Heart right ventricle (tissue), 16 donors: ENCODE data around the gene DEDD2. TPM values are rescaled to one million over a fixed set of nuclear protein-coding genes. Genes with fewer than 3 reads are reported as not detected.

Source experiments
- ATAC-seq, 8 donors: fragments of 200-7000 bp; cut with Tn5 transposase; one replicate each; pipeline ENCODE4 v1.9.1; 2020; ENCODE audit warnings: mild to moderate bottlenecking in 8 of 8, moderate library complexity in 8 of 8, moderate number of reproducible peaks in 1 of 8
- DNase-seq, 2 donors: peaks; one replicate each; pipeline ENCODE4 v3.0.0-alpha.2; 2020
- H3K27ac ChIP-seq, 10 donors: fragments of 200-600 bp; sonication (generic) in 2 of 10; one replicate each; pipeline versions ENCODE4 v1.5.0 to v1.8.0; 2020 to 2022; ENCODE audit warnings: mild to moderate bottlenecking in 3 of 10
- H3K27me3 ChIP-seq, 7 donors: fragments of 200-600 bp; one replicate each; pipeline ENCODE4 v1.8.0; 2021 to 2022; ENCODE audit warnings: mild to moderate bottlenecking in 2 of 7
- H3K36me3 ChIP-seq, 9 donors: fragments of 200-600 bp; sonication (generic) in 1 of 9; one replicate each; pipeline versions ENCODE4 v1.5.0 to v1.8.0; 2020 to 2022; ENCODE audit warnings: mild to moderate bottlenecking in 2 of 9
- H3K4me1 ChIP-seq, 9 donors: fragments of 200-600 bp; sonication (generic) in 1 of 9; one replicate each; pipeline versions ENCODE4 v1.5.0 to v1.8.0; 2020 to 2022; ENCODE audit warnings: mild to moderate bottlenecking in 4 of 9
- H3K4me3 ChIP-seq, 10 donors: fragments of 200-600 bp; sonication (generic) in 2 of 10; one replicate each; pipeline versions ENCODE4 v1.5.0 to v1.8.0; 2020 to 2022; ENCODE audit warnings: mild to moderate bottlenecking in 7 of 10, moderate library complexity in 2 of 10
- H3K9me3 ChIP-seq, 11 donors: fragments of 200-600 bp in 10 of 11; sonication (generic) in 2 of 11; one replicate each; pipeline versions ENCODE4 v1.5.0 to v1.8.0; 2013 to 2022; ENCODE audit warnings: mild to moderate bottlenecking in 2 of 11, control low read depth in 1 of 11, moderate library complexity in 1 of 11
- CTCF ChIP-seq, 9 donors: fragments of 200-600 bp; sonication (generic) in 2 of 9; IDR thresholded peaks; one replicate each; pipeline versions ENCODE4 v1.5.0 to v1.8.0; 2021 to 2022; ENCODE audit warnings: antibody characterized with exemption in 9 of 9, mild to moderate bottlenecking in 5 of 9, moderate library complexity in 1 of 9
- WGBS, 2 donors: extraction: QIAGEN DNeasy Blood & Tissue Kit; methylation state at CpG; one replicate each; pipeline ENCODE4 v1.1.7; 2013; ENCODE audit warnings: inconsistent platforms in 1 of 2; 5-methylcytosine and 5-hydroxymethylcytosine counted together
- intact Hi-C, 10 donors: fragments of 100-400 bp; cut with DNase I; formaldehyde crosslinking; loops; one replicate each; pipeline versions ENCODE4 v1.11.1 to v1.14.2; 2022
- polyA plus RNA-seq, 2 donors: library from polyadenylated mRNA; stranded (reverse); fragments of 200-250 nt; gene quantifications; one replicate each; pipeline ENCODE4 v1.2.3, GENCODE V29; 2013
- total RNA-seq, 10 donors: library from RNA; stranded (reverse); fragmentation: NEBNext Ultra II Directional in 3 of 10; extraction: Animal tissue kit (Norgen Biotek cat#: 25700) in 3 of 10; gene quantifications; one replicate each; pipeline versions ENCODE4 v1.2.1 to v1.2.4, GENCODE V29; 2021 to 2023
- donor health status: Arrhythmogenic right ventricular cardiomyopathy.
- donor health status: ischemic (EF 13 %, LVEDD 7.1; RV severe dilation, severe dysfunction).
- donor health status: healthy with polysubstance abuse.
- donor health status: DM: no; HTN: yes; CAD: no.
- donor health status: DM: no; HTN: no; CAD: no.
- donor health status: ischemic (EF 25% LVEDD 6.9; RV normal size, moderate dysfunction).
- donor health status: ischemic (EF 25% LVEDD 5.7; RV mildly dilated, moderate dysfunction).
- donor health status: healthy.
- donor health status: DM: yes; HTN: yes; CAD: no.
- donor health status: Ischemic cardiomyopathy.
- donor health status: ischemic (EF 35%, LVEDD 5.7; RV mildly dilated, moderate dysfunction).
- donor health status: nonischemic (EF 11% LVEDD 7.7; RV severe dilation, severe dysfunction).
- donor health status: DM: yes; HTN: yes; CAD: no.
- donor health status: PGD.
- donor health status: ischemic (EF 29% LVEDD 5.4; RV normal size, mild dysfunction).
- donor health status: nonischemic (EF 23%, LVEDD 6.1; RV moderate dilation, normal function).

The DEDD2 gene
- total and polyA plus RNA-seq, 12 donors: 9.8 to 20.5 (median 12.6) TPM

GRCh38 chr19:42199440-42200115 is 17.9 kb downstream of the DEDD2 start:
- Histone ChIP-seq H3K4me1 (peaks cover 0 to 81% (median 13%) of the 10 kb centered on the region in 9 donors), H3K9me3 (no peaks in the 10 kb centered on the region), H3K36me3 (peaks cover 0 to 71% (median 14%) of the 10 kb centered on the region in 9 donors), H3K4me3 (peak overlapping the region in 1 of 10 donors; percentile 44), H3K27ac (peak overlapping the region in 7 of 10 donors; percentile 3 to 93 (median 21)), H3K27me3 (no peaks in the 10 kb centered on the region)
- intact Hi-C loops: loop anchor here in 1 of 10 donors (5.0 kb wide), 1 partner anchor 72 kb away; no protein-coding TSS in a partner anchor
- peak; percentile 26 to 50 for DNase-seq
- WGBS, 2 donors: 77 to 86% methylated on average over 32 of the region's 32 CpGs
- peak in 1 of 9 donors; percentile 31 for TF ChIP-seq CTCF (IDR thresholded peaks at IDR 0.05)
- peak in 7 of 8 donors; percentile 34 to 72 (median 49) for ATAC-seq

- no peak for TF ChIP-seq CTCF (IDR thresholded peaks at IDR 0.05)
- Histone ChIP-seq H3K27ac (peak overlapping the region in 6 of 10 donors; percentile 9 to 93 (median 31)), H3K4me1 (peaks cover 0 to 74% (median 13%) of the 10 kb centered on the region in 9 donors), H3K4me3 (peak overlapping the region in 1 of 10 donors; percentile 44), H3K9me3 (peaks cover 0 to 1% (median 0%) of the 10 kb centered on the region in 11 donors), H3K27me3 (no peaks in the 10 kb centered on the region), H3K36me3 (peaks cover 0 to 64% (median 14%) of the 10 kb centered on the region in 9 donors)
- 61 to 65% methylated on average over 7 of the region's 7 CpGs for WGBS, 2 donors
- intact Hi-C loops: no loop called here
- ATAC-seq (peak in 4 of 8 donors; percentile 10 to 44 (median 28)), DNase-seq (no peak)
Observed at GRCh38 chr19:42198676-42199439, 18.6 kb downstream of the DEDD2 start.

- H3K4me1 ChIP-seq: peaks cover 0 to 61% (median 13%) of the 10 kb centered on the region in 9 donors
Observed at GRCh38 chr19:42197375-42197817, 20.1 kb downstream of the DEDD2 start.

More at GRCh38 chr19:42197375-42197817, 20.1 kb downstream of the DEDD2 start:
- H3K4me3 ChIP-seq: no peak overlapping the region
- ATAC-seq (no peak), DNase-seq (no peak)
- H3K27me3 ChIP-seq: no peaks in the 10 kb centered on the region
- WGBS, 2 donors: 61 to 69% methylated on average over 5 of the region's 5 CpGs
- TF ChIP-seq CTCF (IDR thresholded peaks at IDR 0.05): no peak
- H3K9me3 ChIP-seq: peaks cover 0 to 9% (median 3%) of the 10 kb centered on the region in 11 donors
- H3K27ac ChIP-seq: peak overlapping the region in 1 of 10 donors; percentile 33
- H3K36me3 ChIP-seq: peaks cover 0 to 49% (median 10%) of the 10 kb centered on the region in 9 donors
- intact Hi-C loops: no loop called here
